GM21786 (cell line): ENCODE measurements around the gene TNKS2.
"Not testable (repeated sequence)": the region's sequence is repeated elsewhere in the genome, so short reads cannot be mapped to it uniquely, and the experiment has no call there.

ENCODE experiments used
- ATAC-seq: cut with Tn5 transposase; IDR thresholded peaks from one replicate; pipeline ENCODE4 v1.9.1; 2021; ENCODE audit not compliant: unreplicated experiment

TNKS2 gene

GRCh38 chr10:91864744-91865143 is 66.5 kb downstream of the TNKS2 start:
- ATAC-seq, result no peak

DNA sequence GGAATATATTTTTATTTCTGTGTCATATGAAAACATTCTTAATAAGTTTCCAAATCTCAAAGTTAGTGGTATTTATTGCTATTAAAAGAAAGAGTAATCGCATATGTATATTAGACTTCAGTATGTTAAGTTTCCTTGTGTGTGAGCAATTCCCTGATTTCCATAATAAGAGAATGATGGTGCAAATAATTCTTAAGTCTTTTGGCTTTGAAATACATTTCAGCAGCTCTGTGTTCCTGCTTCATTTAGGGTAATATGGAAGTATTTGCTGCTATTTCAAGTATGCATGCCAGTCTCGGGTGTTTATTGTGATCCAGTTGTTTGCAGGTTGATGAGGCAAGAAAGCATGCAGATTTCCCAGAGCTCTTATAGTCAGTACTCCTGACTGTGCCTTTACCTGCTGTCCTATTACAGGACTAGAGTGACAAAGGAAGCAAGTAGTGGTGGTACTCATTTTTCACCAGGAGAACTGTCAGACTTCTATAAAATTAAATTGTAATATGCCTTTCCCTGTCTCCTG is 67.4 kb downstream of the TNKS2 start:
- ATAC-seq, result no peak

GRCh38 chr10:91875156-91875555 is 76.9 kb downstream of the TNKS2 start:
- ATAC-seq, result no peak

DNA sequence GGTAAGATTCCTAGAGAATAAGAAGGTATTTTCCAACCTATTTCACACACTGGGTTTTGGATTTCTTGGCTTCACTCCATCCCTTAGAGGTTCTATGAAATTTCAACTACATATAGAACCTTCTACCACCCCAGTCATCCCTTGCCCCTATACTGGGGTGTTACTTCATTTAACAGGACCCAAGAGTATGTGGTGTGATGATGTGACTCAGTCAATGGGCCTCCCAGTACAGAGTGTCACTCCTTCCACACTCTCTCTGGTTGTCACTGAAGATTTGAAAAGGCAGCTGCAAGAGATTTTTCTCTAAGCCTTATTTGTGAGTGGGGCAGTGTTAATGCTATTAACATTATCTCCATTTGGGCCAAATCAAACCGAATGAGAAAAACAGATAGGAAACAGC is 77.6 kb downstream of the TNKS2 start:
- ATAC-seq, result no peak

DNA sequence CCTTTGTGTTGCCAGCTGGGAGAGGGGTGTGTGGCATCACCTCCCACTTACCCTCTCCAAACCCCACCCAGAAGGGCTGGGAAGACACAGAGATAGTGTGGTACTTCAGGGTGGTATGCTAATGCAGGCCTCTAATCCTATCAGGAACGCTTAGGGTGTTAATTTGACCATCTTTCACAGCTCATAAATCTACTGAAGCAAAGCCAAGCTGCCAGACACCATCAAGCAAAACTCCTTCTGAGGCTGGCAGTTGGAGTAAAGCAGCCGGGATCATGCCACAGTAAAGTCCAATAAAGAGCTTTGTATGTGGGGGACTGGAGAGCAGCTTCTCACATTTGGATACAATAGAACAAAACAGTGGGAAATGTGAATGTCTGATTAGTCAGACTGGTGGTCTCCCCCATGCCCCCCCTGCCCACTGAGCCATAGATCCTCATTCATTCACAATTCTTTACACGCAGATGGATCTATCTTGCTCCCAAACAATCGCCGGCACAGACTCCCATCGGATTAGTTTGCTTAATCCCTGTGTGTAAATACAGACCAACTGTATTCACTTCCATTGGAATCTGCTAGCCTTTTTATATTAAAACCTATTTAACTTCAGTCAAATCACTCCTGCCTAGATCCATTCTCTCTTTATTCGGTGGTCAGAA is 81.4 kb downstream of the TNKS2 start:
- ATAC-seq, result no peak

DNA sequence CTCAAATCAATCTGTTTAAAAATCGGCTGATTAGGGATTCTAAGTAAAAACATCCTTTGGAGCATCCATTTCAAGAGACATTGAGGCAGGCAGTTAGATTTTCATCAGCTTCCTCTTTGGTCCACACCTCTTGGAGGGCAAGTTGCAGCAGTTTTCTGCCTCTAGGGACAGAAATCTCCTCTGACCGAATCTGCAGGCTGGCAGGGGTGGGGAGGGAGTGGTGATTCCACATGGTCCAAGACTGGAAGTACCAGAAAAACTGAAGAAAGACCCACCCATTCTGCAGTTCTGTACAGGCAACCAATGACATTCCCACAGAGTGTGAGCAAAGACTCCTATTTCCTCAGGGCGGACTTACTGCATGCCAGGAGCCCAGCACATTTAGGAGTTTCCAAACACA is 82.1 kb downstream of the TNKS2 start:
- no peak for ATAC-seq

DNA sequence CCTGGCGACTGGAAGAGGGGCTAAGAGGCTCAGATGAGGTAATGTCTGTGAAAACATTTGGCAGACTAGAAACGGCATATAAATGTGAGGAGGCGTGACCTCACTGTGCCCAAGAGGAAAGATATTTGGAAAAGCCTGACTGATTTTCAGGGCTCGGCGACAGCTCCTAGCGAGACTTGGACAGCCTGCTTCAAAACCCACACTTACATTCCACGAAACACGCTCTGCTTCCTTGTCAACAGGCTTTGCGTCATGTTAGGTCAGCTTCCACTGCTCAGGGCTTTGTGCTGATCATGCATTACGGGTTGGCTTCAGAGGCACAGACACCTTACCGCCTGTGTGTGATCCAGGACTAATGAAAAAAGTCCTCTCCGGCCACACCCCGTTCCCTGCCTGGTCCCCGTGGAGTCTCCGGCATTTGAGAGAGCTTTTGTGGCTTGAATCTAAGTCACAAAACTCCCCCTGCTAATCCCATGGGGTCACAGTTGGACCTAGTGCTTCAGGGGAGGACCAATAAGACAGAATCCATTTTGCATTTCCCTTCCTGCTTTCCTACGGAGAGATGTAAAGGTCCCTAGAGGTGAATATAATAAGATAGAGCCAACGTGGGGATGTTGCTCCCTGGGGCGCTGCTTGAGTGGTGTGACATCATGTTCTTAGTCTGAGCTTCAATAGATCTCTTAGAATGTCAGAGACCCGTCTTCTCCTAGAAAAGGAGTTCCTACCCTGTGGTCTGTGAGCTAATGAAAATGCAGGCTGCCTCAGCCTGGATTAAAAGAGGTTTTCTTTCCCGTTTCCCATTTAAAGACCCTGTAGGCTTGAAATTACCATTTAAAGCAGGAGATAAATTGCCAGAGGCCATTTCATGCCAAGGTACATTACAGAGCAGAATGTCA is 85.6 kb downstream of the TNKS2 start:
- ATAC-seq, result no peak

DNA sequence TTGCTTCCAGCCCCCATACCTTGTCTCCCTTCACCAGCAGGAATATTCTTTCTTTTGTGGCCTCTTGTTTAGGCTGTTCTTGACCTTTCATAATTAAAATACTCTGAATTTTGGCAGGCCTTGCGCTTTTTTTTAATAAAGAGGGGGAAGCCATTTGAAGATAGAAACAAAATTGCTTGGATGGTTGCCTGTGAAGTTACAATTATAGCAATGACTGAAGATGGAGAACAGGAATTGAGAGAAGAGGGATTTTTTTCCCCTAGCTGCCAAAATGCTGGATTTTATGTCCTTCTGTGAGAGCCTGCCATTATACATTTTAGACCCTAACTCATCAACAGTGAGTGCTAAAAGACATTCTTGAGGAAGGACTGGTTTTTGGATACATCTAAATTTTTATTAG is 86.3 kb downstream of the TNKS2 start:
- ATAC-seq, result no peak

DNA sequence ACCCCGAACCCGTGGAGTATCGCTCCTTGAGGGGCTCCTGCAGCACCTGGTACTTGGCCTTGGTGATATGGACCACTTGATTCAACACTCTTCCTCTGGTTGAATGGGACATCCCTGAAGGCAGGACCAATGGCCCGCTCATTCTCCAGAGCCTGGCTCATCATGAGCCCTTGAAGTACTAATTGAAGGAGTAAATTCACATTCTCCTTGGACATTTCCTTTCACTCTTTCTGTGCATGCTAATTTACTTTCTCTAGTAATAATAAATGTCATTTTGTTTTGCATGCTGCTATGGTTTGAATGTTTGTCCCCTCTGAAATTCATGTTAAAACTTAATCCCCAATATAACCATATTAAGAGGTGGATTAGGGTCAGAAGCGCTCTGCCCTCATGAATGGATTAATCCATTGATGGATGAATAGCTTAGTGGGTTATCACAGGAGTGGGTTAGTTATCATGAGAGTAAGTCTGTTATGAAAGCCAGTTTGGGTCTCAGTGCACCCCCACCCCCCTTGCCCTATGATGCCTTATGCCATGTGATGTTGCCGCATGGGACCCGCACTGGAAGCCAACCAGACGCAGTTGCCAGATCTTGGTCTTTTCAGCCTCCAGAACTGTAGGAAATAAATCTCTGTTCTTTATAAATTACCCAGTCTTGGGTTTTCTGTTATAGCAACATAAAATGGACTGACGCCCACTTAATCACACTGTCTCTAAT is 87.3 kb downstream of the TNKS2 start:
- no peak for ATAC-seq

- no peak for ATAC-seq
Observed at GRCh38 chr10:91886954-91887271, 88.7 kb downstream of the TNKS2 start.

DNA sequence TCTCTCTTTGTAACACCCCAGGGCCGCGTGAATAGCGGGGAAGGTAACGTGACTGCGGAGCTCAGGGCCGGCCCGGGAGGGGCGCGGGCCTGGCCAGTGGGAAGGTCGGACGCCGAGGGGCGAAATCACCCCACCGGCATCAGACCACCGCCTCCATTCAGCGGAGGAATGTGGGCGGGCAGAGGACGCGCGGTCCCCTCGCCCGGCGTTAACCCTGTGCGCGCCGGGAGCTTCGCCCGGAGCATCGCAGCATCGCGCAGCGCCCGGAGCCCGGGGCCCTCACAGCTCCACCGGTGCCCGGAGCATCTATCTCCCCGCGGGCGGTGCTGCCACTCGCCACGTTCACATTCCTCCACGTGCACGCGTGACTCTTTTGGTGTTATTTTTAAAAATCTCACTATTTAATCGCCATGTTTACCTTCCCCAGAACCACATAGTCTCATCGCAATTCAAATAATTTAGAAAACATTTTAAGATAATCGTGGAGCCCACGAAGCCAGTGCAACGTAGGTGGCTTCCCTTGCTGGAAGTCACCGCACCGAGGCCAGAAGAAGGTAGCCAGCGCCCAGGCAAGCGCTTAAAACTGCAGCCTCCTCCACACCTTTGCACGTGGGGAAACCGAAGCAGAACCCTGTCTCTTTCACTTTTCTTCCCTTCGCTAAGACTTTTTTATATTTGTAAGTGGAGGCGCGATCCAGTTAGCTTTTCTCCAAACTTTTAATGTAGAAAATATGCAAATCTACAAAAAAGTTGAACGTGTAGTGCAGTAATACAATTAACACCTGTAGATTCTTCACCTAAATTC is 89.2 kb downstream of the TNKS2 start:
- ATAC-seq, result no peak

DNA sequence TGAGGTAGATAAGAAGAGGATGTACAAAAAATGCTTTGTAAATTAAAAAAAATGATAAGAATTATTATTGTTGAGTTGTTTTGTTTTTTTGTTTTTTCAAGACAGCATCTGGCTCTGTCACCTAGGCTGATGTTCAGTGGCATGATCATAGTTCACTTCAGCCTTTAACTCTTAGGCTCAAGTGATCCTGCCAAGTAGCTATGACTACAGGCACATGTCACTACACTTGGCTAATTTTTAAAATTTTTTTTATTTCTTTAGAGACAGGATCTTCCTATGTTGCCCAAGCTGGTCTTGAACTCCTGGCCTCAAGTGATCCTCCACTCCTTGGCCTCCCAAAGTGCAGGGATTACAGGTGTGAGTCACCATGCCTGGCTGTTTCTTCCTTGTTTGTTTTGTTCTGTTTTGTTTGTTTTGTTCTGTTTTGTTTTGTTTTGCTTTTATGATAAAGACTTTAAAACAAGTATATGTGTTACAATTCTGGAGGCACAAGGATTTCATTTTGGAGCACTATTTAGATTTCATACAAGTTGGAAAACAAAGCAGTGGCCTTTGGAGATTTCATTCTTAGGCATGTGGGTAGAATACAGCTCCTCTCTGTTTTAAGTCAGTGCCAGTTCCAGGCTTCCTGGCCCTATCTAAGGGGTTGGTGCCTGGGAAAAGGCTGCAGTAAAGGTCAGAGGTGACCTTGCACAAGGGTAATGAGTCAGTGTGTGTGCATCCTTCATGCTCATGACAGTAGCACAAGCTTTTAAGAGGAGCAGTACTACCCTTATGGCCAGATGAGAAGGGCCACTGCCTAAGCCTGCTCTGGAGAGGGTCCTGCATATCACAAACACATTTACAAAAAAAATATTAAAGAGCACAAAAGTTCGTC is 93.1 kb downstream of the TNKS2 start:
- no peak for ATAC-seq

DNA sequence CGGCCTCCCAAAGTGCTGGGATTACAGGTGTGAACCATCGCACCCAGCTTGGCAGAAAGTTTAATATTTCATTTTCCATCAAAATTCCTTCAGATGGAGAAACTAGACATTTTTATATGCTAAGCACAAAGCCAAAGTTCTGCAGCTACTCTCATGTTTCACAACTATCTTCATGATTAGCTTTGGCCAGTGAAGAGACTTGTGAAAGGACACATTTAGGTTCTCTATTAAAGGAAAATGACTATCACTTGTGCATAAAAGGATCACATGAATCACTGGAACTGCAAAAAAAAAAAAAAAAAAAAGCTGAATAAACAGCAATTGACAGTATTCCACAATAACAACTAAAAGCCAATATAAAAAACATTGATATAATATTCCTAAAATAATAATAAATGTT is 94.8 kb downstream of the TNKS2 start:
- ATAC-seq, result no peak

DNA sequence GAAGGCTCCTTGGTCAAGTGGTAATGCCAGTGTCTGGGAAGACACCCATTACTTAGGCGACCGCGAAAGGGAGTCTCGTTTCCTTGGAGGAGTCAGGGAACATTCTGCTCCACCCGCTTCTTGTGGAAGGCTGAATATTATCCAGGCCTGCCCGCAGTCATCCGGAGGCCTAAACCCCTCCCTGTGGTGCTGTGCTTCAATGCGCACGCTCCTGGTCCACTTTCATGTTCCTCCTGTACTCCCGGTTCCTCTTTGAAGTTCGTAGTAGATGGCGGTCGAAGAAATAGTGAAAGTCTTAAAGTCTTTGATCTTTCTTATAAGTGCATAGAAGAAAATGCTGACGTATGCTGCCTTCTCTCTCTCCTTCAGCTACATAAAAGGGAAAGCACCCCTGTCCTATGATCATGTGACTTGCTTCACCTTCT is 96.0 kb downstream of the TNKS2 start:
- not testable (repeated sequence) for ATAC-seq

GRCh38 chr10:91896212-91896756 is 98.1 kb downstream of the TNKS2 start:
- no peak for ATAC-seq

- ATAC-seq, result no peak
Observed at GRCh38 chr10:91897421-91897820, 99.2 kb downstream of the TNKS2 start.

GRCh38 chr10:91901784-91902677 is 103.8 kb downstream of the TNKS2 start:
- no peak for ATAC-seq

DNA sequence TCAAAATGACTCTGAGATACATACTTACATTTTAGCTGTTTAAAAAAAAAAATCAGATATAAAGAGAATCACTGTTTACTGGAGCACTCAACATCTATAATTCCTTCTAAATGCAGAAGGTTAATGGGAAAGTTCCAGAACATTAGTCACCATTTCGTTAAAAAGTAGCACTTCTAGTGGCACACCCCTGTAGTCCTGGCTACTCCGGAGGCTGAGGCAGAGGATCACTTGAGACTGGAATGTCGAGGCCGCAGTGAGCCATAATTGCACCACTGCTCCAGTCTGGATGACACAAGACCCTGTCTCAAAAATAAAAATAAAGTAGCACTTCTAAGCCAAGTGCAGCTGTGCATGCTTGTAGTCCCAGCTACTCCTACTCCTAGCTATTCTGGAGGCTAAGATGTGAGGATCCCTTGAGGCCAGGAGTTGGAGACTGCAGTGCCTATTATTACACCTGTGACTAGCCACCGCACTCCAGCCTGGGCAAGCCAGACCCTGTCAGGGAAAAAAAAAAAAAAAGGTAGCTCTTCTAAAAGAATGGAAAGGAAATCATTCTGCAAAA is 108.9 kb downstream of the TNKS2 start:
- no peak for ATAC-seq
